Activated gamma-delta T cell treated with anti-CD3 and anti-CD28 coated beads, Interleukin-2, amount 50 U/mL, for 16 hours (primary cell): ENCODE results near the gene CYP21A2.

Source experiments
- DNase-seq: peaks from one replicate; pipeline ENCODE4 v3.0.0-alpha.2; 2020; ENCODE audit warnings: low read depth

The CYP21A2 gene

GRCh38 chr6:32083812-32084768 is 45.9 kb downstream of the CYP21A2 start:
- no peak for DNase-seq

- DNase-seq: no peak
Observed at GRCh38 chr6:32084780-32085179, 46.6 kb downstream of the CYP21A2 start.

DNA sequence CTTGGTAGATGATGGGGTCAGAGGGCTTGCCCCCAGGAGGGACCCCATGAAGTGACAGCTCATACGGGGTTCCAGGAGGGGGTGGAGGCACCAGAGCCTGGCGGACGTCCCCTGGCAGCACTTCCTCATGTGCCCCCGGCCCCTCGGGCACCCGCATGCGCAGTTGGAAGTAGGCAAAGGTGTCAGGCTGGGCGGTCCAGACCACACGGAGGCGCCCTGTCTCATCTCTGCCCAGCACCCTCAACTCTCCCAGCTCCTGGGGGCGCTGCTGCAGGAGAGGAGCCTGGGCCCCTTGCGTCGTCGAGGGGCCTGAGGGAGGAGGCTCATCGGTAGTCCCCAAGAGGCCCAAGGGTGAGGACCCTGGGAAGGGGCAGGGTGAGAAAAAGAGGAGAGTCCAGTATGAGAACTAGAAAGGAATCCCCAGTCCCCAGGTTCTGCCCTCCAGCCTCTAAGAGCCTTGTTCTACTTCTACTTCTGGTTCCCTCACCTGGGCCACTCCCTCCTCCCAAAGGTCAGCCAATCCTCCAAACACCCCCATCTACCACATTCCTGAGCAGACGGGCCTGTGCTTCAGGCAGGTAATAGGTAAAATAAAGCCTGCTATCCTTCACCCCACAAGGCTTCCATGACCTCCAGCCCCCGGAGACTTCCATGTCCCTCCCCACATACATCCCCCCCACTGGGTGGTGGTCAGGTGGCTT is 47.7 kb downstream of the CYP21A2 start:
- DNase-seq: no peak

GRCh38 chr6:32086661-32087573 is 48.7 kb downstream of the CYP21A2 start:
- DNase-seq: no peak

DNA sequence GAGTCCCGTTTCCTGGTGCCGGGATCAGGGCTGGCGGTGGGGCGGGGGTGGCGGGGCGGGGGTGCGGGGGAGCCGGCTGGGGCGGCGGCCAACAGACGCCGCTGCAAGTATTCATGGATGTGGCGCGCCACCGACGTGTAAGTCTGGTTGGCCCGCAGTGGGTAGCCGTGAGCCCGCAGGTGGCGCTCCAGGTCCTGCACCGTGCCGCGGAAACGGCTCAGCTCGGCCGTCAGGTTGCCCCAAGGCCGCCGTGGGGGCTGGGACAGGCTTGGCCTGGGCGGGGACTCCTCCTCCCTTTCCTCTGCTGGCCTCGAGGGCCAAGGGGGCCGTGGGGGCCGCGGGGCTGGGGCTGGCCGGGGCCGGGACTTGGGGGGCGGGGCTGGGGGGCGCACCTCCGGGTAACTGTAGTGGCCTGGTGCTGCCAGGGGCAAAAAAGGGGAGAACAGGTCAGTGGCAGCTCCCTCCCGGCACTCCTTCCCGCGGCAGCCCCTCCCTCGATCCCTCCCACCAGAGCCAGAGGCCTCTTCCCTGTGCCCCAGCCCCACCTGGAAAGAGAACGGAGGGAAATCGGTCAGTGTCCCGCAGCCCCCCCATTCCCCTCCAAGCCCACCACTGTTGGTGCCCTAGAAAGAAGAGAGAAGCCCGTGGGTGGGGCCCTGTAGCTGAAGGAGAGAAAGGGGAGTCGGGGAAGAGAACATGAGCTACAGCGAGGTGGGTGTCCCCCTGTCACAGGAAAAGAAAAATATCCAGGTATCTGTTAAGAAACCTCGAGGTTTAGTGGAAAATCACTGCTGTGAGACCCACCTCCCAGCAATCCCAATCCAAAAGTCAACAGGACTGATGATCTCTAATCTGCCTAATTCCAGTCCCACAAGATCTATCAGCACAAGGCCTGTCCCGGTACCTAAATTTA is 49.6 kb downstream of the CYP21A2 start:
- DNase-seq: peak; percentile 46

- DNase-seq: no peak
Observed at GRCh38 chr6:32088487-32089049, 50.4 kb downstream of the CYP21A2 start.

GRCh38 chr6:32089082-32089828 is 51.0 kb downstream of the CYP21A2 start:
- DNase-seq: no peak
